ENCODE measurements around the gene ST6GAL1.
"Not testable (repeated sequence)": the region's sequence is repeated elsewhere in the genome, so short reads cannot be mapped to it uniquely, and the experiment has no call there.

The ST6GAL1 gene

DNA sequence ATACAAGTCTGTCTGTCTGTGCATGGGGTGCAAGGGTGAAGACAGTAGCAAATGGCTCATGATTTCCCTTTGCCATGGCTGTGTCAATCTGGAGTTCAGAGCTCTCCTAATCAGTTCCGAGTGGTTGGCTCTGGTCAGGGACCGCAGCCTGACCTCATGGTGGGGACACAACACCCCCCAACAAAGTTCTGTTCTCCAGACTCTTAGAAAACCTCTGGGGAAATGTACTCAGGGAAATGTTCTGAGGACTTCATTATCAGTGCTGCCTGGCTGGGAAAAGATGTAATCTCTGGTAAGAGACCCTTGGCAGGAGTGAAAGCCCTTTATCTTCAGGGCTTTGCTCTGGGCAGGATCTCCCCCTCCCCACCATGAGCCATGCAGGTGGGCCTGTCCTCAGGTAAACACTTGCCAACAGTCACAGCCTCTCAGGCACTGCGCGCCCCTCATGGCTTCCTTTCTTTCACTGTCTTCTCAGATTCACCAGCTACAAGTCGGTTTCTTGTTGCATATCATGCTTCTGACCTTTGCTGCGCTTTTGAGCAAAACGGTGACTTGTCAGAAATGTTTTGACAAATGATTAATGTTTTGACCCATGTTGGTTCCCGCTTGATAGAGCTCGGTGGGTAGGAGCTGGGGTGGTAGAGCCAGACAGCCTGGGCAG lies 95.5 kb downstream of the ST6GAL1 start:
- no peak for DNase-seq

DNA sequence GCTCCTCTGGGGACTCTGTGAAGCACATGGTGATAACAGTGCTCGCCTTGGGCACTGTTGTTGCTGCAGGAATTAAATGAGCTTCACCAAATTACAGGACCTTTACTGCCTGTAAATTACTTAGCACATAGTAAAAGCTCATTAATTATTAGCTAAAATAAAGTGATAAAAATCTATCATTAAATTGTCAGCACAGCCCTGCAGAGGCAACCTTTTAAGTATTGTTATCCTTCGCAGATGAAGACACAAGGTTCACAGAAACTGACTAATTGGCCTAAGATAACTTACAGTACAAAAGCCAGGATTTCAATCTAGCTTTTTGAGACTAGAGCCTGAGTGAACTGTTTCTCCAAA lies 96.0 kb downstream of the ST6GAL1 start:
- DNase-seq = no peak

DNA sequence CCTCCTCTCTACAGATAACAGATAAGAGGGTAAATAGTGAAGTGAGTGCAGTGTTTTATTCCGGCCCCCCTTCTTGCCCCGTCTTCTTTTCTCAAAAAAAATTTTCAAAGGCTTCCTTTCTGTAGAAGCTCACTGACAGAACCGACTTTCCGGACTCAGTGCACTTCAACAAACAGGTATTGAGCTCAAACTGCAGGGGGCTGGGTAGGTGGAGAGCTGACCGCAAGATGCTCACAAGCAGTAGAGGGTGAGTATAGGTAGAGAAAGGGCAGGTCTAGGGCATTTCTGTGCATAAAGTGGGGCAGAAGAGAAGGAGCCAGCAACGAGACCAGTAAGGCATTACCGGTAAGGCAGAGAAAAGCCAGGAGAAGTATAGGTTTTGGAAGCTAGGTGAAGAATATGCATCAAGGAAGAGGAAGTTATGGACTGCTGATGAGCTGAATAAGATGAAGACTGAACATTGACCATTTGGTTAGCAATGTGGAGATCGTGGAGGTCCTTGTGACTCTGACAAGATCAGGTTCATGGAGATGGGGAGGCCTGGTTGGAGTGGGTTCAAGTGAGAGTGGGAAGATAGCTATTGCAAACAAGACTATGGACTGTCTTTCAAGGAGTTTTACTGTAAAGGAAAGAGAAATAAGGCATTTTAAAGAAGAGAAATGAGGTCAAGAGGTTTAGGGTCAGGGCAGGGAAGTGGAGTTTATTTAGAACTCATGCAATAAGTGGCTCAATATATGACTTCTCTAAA lies 97.4 kb downstream of the ST6GAL1 start:
- DNase-seq = no peak

DNA sequence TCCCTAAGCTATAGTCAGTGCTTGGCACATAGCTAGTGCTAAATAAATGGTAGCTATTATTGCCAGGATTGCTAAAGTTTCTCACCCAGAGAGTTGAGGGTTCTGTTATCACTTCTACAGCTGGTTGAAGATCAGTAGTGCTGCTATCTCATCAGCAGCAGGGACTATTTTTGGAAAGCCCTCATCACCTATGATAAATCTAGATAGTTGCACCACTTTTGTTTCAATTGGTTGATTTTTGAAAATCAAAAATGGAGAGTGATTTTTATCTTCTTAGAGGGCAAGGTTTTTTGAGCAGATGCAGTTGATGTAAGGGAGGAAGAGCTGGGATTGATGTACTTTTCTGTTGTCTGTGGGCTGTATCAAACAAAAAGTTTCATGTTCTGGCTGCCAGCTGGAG lies 101.6 kb downstream of the ST6GAL1 start:
- no peak for DNase-seq

DNA sequence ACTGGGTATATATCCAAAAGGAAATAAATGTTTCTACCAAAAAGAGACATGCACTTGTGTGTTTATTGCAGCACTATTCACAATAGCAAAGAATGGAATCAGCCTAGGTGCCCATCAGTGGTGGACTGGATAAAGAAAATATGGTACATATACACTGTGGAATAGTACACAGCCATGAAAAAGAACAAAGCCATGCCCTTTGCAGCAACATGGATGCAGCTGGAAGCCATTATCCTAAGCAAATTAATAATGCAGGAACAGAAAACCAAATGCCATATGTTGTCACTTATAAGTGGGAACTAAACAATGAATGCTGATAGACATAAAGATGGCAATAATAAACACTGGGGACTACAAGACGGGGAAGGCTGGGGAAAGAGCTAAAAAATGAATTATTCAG lies 106.1 kb downstream of the ST6GAL1 start:
- no peak for DNase-seq

DNA sequence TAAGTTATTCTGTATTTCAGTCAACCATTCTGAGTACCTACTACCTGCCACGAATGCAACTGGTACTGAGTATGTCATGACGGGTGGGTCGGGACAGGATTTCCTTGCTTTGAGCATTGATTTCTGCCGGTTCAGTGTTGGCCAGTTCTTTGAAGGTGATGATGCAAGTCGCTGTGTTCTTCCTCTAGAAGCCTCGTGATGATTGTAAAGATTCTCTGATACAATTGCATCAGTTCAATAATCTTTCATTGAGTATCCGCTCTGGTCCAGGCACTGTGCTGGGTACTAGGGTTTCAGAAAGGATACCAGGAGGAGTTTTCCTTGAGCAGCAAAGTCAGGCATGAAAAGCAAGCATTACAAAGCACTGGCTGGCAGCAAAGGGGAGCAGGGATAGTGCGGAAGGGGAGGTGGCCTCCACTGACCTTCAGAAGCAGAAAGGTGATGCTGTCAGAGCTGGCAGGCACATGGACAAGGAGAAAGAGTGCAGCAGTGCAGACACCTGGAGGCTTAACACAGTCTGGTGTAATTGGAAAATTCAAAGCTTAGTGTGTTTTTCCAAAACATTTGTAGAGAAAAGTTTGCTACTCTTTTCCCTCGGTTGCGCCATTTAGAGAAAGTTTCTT lies 108.9 kb downstream of the ST6GAL1 start:
- DNase-seq = no peak

DNA sequence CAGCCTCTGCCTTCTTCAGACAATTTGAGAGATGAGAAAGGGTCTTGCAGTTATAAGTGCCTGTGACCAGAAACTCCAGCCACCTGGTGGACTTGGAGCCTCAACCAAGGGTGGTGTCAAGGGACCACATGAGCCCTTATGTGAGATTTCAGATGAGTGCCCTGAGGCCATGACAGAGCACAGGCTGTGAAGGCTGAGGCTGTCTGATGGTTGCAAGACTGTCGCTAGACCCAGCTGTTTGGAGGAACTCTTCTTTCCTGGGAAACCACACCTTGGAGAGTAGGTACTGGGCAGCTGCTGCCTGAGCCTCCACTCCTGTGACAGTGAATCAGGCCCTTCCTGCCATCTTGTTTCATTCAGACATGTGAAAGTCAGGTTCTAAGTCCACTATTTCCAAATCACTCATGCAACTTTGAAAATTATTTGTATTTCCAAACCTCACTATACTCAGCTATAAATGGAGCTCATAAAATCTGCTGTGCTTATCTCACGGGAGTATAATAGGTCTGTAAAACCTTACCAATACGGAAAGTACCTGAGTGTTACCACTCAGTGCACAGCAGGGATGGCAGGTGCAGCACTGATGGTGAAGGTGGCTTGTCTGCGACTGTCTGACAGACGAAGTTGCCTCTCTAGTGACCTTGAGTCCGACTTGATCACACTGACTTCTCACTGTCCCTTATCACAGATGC lies 109.5 kb downstream of the ST6GAL1 start:
- DNase-seq = no peak

DNA sequence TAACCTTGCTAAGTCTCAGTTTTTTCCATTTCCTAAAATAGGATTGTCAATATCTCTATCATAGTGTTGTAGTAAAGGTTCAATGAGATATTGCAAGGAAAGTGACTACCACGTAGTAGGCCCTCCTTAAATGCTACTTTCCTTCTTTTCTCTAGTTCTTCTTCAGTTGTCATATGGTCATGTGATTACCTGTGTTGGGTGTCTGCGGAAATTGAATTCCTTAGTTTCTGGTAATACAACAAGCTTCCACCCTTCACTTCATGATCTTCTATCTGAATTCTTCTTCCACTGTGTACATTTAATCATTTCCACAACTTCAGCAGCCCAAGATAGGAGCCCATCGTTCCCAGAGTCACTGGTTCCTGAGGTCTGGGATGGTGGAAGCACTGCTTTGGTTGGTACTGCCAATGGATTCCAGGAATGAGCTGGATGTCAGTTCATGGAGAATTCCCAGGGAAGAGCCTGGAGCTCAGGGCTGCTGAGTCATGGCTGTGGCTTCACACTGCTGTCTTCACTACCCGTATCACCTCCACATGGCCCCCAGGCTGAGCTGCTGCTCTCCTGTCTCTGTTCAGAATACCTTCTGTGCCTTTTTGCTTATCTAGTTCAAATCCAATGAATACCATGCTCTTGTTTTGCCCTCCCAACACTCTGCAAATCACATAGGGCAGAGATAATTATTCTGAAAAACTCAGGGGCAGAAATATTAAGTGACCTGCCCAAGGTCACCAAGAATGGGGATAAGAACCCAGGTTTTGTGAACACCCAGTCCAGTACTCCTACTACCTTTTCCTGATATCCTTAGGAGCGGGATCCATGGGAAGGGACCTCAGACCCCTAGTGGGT lies 110.4 kb downstream of the ST6GAL1 start:
- no peak for DNase-seq

DNA sequence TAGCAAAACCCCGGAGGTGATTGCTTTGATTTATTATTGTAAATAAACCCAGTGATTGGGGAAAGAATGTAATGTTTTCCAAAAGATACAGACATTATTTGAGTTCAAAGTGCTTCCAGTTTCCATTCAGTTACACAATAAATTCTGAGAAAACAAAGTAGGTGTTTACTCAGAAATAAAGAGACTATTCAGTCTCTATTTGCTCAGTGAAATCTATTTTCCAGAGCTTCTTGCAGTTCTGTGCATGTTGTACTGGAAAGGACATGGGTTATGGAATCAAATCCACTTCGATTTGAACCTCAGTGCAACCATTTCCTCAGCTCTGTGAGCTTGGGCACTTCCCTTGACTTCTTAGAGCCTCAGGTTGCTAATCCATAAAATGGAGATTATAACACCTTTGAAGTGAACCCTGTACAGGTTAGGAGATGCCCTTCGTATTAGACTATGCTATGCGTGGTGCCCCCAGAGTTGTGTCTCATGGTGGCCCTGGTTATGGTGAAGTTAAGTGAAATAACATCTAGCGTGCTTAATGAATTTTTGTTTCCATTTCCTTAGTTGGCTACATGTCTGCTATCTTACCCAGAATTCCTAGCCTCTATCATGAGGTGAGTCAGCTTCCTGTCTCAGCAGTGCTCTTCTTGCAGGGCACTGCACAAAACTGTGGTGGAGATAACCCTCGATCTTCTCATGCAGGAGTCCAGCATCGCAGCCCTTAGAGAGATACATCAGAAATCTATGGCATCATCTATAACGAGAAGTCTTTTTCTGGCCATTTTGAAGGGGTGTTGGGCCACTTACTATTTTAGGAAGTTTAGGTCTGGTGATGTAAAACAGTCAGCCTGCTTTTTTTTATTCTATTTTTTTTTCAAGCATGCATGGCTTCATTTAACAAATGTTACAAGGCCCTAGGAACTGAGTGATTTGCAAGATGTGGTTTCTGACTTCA lies 111.3 kb downstream of the ST6GAL1 start:
- no peak for DNase-seq

DNA sequence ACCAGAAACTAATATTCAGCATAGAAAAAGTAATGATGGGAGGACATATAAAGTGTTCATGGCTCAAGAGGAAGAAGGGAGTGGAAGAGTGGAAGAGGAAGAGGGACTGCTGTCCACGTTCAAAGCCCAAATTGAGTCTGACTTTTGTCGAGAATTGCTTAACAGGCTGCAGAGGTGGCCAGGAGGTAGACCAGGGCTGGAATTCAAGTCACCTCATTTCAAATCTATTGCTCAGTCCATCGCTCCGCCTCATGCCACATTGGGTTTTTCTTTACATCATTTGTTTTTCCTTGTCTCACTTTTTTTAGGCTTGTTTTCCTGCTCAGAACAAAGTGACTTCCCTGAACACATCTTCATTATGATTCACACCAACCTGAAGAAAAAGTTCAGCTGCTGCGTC lies 112.0 kb downstream of the ST6GAL1 start:
- DNase-seq = no peak

DNA sequence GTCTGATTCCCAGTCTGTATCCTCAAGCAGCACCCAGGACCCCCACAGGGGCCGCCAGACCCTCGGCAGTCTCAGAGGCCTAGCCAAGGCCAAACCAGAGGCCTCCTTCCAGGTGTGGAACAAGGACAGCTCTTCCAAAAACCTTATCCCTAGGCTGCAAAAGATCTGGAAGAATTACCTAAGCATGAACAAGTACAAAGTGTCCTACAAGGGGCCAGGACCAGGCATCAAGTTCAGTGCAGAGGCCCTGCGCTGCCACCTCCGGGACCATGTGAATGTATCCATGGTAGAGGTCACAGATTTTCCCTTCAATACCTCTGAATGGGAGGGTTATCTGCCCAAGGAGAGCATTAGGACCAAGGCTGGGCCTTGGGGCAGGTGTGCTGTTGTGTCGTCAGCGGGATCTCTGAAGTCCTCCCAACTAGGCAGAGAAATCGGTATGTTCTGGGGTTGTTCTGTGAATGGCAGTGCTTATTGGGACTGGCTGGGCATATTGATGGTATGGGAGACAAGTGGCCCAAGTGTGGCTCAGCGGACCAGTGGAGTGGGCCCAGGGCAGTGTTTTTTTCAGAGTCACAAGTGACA lies 112.6 kb downstream of the ST6GAL1 start:
- no peak for DNase-seq

DNA sequence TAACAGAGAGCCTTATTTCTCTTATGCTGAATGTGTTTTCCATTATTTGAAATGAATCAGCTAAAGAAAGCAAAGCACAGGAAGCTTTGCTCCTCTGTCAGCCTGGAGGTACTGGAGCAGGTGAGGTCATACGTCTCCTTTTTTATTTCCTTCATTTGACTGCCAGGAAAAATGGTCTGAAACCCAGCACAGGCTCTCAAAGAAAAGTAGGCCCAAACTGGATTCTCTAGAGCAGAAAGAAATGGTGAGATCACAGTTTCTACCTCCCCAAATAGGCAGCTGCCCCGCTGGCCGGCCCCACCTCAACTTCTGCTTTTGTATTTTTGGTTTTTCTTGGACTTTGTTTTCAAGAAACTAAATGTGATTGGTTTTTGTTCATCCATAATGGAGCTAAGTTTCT lies 113.9 kb downstream of the ST6GAL1 start:
- DNase-seq = no peak

DNA sequence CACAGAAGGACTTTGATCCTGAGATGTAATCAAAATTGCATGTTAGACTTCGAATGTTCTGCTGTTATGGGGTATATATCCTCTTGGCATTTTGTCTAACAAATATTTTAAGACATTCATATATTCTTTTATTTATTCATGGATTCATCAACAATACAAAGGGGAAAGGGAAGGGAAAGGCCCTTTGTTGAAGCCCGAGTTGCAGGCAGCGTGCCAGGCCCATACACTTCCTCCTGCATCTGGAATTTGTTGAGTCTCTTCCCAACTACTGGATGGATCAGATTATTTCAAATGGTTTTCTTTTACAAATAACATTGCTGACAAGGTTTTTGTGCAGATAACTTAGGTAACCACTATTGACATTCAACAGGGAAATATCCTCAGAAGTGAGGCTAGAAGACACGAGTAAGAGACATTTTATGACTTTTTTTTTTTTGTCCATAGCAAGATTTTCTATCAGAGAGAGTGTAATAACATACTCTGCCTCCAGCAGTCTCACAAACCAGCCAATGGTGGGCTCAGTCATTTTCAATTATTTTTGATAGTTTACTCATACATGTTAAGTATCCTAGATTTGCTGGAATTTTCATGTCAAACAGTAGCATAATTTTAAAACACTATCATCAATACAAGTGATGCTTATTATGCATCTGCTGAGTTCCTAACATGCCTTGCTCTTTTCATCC lies 114.7 kb downstream of the ST6GAL1 start:
- no peak for DNase-seq

DNA sequence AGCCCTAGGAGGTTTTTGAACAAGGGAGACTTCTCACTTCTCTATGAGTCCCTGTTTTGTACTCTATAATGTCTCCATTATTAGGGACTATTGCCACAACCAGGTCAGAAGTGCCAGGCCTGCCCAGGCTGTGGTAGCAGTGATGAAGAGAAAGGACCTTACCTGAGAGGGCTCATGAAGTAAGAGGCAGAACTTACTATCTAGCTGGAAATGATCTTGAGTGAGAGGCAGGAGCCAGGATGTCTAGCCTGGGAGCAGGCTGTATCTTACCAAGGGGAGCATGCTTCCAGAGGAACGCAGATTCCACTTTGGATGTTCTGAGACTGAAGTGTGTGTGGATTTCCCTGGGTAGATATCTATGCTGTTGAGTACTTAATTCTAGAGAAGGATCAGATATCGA lies 115.7 kb downstream of the ST6GAL1 start:
- no peak for DNase-seq

DNA sequence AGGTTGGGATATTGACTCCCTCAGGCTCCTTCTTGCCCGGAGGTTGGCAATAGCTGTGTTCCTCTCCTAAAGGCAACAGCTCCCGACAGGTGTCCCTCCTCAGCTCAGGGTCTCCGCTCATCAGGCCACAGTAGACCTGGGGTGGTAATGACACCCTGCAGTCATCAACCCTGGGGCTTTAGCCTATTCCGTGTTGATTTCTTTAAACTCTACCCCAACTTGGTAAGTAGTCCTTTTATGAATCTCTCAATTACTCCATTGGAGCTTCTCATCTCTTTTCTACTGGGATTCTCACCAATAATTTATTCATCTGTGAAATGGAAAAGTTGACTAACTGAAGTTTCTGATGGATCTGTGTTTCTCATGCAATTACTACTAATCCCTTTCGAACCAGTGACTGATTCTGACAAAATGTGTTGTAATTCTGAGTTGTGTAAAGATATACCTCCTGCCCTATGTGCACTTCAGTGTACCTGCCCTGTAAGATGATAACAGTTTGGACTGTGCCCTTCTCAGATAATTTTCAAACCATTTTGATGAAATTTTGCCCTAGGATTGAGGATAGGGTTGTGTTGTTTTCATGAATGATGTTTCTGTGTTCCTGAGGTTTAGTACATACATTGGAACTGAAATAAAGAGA lies 119.3 kb downstream of the ST6GAL1 start:
- no peak for DNase-seq

DNA sequence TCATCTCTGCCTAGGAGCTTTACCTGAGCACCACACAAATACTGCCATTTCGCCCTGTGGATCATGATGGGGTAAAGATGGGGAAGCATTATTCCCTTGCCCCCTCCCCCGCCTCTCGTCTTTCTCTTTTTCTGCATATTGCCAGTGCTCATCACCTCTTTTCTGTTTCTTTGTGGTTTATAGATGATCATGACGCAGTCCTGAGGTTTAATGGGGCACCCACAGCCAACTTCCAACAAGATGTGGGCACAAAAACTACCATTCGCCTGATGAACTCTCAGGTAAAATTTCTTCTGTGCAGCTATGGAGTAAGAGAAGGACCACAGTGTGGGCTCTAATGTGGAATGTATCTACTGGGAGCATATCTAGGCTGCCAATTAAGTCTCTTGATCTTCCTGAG lies 120.7 kb downstream of the ST6GAL1 start:
- DNase-seq = no peak

DNA sequence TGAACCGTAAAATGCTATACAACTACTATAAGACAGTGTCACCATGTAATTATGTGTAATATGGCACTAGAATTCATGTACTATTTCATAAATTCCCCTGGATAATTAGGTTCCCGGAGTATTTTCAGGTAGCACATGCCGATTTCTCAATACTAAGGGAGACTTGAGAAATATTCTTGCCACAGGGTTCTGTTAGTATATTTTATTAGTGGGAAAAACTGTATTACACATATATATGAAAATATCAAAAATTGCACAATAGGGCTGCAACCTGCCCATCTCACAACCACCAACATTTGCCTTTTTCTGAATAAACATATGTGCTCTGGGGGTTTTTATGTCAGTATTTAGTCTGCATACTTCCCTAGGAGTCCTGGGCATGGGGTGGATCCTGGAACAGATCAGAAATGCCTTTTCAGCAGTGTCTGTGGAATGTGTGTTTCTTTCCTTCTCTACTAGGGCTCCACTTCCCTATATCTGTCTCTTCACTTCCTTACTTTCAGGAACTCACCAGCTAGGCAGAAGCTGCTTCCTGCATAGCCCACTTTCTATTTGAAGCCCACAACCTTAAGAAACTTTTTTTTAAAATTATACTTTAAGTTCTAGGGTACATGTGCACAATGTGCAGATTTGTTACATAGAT lies 121.5 kb downstream of the ST6GAL1 start:
- no peak for DNase-seq

DNA sequence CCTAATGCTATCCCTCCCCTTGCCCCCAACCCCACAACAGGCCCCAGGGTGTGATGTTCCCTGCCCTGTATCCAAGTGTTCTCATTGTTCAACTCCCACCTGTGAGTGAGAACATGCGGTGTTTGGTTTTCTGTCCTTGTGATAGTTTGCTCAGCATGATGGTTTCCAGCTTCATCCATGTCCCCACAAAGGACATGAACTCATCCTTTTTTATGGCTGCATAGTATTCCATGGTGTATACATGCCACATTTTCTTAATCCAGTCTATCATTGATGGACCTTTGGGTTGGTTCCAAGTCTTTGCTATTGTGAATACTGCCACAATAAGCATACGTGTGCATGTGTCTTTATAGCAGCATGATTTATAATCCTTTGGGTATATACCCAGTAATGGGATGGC lies 122.1 kb downstream of the ST6GAL1 start:
- DNase-seq = not testable (repeated sequence)

DNA sequence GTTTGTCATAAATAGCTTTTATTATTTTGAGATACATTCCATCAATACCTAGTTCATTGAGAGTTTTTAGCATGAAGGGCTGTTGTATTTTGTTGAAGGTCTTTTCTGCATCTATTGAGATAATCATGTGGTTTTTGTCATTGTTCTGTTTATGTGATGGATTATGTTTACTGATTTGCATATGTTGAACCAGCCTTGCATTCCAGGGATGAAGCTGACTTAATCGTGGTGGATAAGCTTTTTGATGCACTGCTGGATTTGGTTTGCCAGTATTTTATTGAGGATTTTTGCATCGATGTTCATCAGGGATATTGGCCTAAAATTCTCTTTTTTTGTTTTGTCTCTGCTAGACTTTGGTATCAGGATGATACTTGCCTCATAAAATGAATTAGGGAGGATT lies 124.1 kb downstream of the ST6GAL1 start:
- DNase-seq = not testable (repeated sequence)

DNA sequence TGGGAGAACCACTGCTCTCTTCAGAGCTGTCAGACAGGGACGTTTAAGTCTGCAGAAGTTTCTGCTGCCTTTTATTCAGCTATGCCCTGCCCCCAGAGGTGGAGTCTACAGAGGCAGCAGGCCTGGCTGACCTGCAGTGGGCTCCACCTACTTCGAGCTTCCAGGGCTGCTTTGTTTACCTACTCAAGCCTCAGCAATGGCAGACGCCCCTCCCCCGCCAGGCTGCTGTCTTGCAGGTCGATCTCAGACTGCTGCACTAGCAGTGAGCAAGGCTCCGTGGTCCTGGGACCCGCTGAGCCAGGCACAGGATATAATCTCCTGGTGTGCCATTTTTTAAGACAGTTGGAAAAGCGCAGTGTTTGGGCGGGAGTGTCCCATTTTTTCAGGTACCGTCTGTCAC lies 127.5 kb downstream of the ST6GAL1 start:
- not testable (repeated sequence) for DNase-seq
